ENCODE results near the gene RALY. TPM values are rescaled to one million over a fixed set of nuclear protein-coding genes. Genes with fewer than 3 reads are reported as not detected.

Gene RALY
- total and polyA plus RNA-seq, 2 of the 4 experiments (the other 2 are of a cell fraction) = 46.2 to 115 TPM

DNA sequence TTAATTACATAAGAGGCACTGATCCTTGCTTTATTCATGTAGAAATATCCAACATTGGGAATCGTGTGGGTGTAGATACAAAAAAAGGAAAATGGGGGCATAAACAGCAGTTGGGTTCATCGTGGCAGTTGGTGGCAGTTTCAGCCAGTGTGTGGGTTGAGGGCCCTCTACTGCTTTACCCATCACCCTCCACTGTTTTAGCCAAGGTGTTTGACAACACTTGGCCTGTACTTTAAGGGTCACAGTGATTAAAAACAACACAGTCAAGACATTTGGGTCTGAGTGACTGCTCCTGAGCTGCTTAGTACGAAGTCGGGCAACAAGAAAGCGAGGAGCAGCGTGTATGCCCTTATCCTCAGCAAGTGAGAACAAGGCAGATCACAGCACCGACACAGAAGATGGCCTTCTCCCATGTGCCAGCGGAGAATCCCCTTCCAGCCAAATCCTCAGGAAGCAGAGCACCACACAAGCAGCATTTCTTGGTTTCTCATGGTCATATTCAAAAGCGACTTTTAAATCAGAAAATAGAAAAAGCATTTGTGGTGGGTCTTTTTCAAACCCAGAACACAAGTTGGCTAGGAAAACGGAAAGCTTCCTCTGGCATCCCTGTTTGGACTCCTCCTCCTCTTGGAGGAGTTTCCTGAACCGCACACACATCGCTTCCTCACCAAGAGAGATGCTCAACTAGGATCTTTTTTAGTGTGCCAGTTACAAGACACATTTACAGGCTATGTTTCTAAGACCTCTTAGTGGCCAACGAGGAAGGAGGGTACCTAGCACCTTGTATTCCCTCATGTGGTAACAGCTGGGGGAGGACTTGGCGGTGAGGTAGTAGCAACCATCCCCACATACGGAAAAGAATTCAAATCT lies 94.8 kb downstream of the RALY start:
- no peak overlapping the region for H3K23ac ChIP-seq (ENCODE audit: low read depth, low read length)
- peaks cover 79% of the 10 kb centered on the region for H4K20me1 ChIP-seq (ENCODE audit: insufficient read depth, low read length)
- H3K4me3 ChIP-seq (ENCODE audit: insufficient read depth, low read depth, low read length) = no peak overlapping the region

More for the DNA sequence above, 94.8 kb downstream of the RALY start:
- no peak overlapping the region for H3K27ac ChIP-seq (ENCODE audit: insufficient read depth, low read length)
- H4K5ac ChIP-seq (ENCODE audit: low read depth, low read length) = no peak overlapping the region
- H2AK5ac ChIP-seq (ENCODE audit: low read depth, low read length) = no peak overlapping the region
- no peak overlapping the region for H4K8ac ChIP-seq (ENCODE audit: low read depth in 2 of 2, low read length in 2 of 2)
- H3K4ac ChIP-seq (ENCODE audit: low read depth, low read length) = no peak overlapping the region
- CTCF ChIA-PET = no interaction called here
- H2AK9ac ChIP-seq (replicated peaks; ENCODE audit: low read depth, low read length, poor library complexity) = no peak overlapping the region
- H3K9ac ChIP-seq (ENCODE audit: low read depth, low read length) = no peak overlapping the region
- no peaks in the 10 kb centered on the region for H3K4me1 ChIP-seq (ENCODE audit: control insufficient read depth, insufficient read depth, low read length)
- H2BK120ac ChIP-seq (ENCODE audit: low read depth, low read length) = no peak overlapping the region
- 100% methylated on average over 4 of the region's 15 CpGs; no CpG with 5 or more reads in 1 of the 2 experiments for WGBS, 2 experiments (ENCODE audit: extremely low coverage in 2 of 2, insufficient read length in 1 of 2)
- intact Hi-C loops (cut with micrococcal nuclease) = no loop called here
- H3K9me3 ChIP-seq (ENCODE audit: control insufficient read depth, insufficient read depth, low read length) = no peaks in the 10 kb centered on the region
- dilution Hi-C loops (cut with HindIII; ENCODE audit: low sequenced_read_pairs, unreplicated experiment) = no loop called here
- no peak overlapping the region for H2BK15ac ChIP-seq (ENCODE audit: low read depth, low read length)
- no peaks in the 10 kb centered on the region for H3K27me3 ChIP-seq (ENCODE audit: control insufficient read depth, insufficient read depth, low read length)
- H3K18ac ChIP-seq (ENCODE audit: low read depth, low read length) = no peak overlapping the region
- no peak overlapping the region for H3K4me2 ChIP-seq (ENCODE audit: low read depth, low read length)
- POLR2A ChIA-PET (ENCODE audit: unreplicated experiment) = no interaction called here
- H2AFZ ChIP-seq (replicated peaks; ENCODE audit: low read length, poor library complexity) = no peak overlapping the region
- no peak overlapping the region; the same call in 1 of the 2 replicates for H3K14ac ChIP-seq (replicated peaks; ENCODE audit: low read depth, low read length)
- no peak overlapping the region for H2BK20ac ChIP-seq (ENCODE audit: low read depth, low read length)
- peaks cover 17% of the 10 kb centered on the region for H3K9me1 ChIP-seq (ENCODE audit: insufficient read depth, low read length)
- in situ Hi-C loops (cut with MboI; ENCODE audit: low sequenced_read_pairs) = no loop called here
- TF ChIP-seq RFX5 (IDR thresholded peaks at IDR 0.05; ENCODE audit: low read depth, low read length) = no peak
- H2BK5ac ChIP-seq (ENCODE audit: low read depth, low read length, poor library complexity, severe bottlenecking) = no peak overlapping the region
- ATAC-seq (ENCODE audit: low read depth) (no peak), DNase-seq (no peak)
- H3K79me1 ChIP-seq (ENCODE audit: low read depth in 1 of 2, low read length in 2 of 2) = peaks cover 48 to 76% of the 10 kb centered on the region in 2 experiments
- H3K56ac ChIP-seq (ENCODE audit: extremely low read depth, insufficient read depth, low read length) = no peak overlapping the region
- peaks cover 63% of the 10 kb centered on the region for H3K36me3 ChIP-seq (ENCODE audit: control insufficient read depth, insufficient read depth, low read length)
- BruUV-seq (replicated peaks) = no TSS peak
- no peak overlapping the region for H4K91ac ChIP-seq (ENCODE audit: insufficient read depth, low read depth, low read length)

Measured in IMR-90 (cell line).